Measurements from ENCODE around the gene COX7B2.

The COX7B2 gene

DNA sequence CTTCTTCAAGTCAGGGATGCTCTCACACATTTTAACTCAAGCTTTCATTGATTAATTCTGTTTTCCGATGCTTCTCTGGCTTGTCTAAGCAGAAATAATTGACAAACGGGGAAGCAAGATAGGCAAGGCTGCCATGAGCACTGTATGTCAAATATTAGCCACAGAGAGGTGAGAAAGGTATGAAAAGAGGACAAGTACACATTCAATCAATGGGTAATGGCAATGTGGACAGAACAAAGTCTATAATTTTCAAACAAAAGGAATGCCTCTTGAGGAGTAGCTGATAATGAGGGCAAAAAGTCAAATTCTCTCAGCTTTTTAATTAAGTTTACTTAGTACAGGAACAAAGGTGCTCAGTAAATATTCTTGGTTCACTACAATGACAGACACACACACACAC is 19.6 kb downstream of the COX7B2 start:
- DNase-seq (ENCODE audit: low spot score): no peak

DNA sequence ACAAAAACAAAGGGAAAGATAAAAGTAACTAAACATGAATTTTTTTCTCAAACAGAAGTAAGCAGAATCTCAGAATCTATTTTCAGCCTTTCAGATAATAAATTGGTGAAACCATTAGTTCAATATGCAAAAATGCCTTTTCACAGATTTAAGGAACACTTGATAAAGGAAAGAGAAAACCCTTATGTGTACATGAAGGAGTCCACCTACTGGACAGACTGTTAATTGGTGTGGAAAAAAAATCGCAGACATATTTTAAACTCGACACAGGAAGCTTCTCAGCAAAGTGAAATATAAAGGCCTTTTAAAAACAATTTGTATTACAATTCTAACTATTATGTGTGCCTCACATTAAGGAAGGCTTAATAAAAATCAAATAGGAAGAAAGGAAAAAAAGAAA is 22.3 kb downstream of the COX7B2 start:
- peak; percentile 3 for DNase-seq (ENCODE audit: low spot score)

DNA sequence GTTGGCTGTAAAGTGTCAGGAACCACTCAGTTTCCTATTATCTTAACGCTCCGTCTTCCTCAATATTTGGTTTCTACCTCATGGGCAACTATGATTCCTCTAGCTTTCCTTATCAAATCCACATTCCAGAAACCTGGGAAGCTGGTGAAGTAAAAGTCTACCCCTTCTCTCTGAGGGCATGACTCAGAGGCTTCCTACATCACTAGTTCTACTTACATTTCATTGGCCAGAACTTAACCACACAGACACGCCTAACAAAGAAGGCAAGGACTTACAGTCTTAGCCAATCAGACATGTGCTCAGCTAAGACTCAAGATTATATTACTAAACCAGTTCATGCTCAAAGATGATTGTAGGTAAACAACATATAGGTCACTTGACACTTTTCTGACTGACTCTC is 30.4 kb downstream of the COX7B2 start:
- DNase-seq (ENCODE audit: low spot score): no peak

- DNase-seq (ENCODE audit: low spot score): no peak
These were observed 34.2 kb downstream of the COX7B2 start for GRCh38 chr4:46874811-46875210.

DNA sequence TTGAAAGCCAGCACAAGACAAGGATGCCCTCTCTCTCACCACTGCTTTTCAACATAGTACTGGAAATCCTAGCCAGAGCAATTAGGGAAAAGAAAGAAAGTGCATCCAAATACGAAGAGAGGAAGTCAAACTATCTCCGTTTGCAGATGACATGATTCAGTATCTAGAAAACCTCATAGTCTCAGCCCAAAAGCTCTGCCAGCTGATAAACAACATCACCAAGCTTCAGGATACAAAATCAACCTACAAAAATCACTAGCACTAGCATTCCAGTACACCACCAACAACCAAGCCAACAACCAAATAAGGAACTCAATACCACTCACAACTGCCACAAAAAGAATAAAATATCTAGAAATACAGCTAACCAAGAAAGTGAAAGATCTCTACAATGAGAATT is 38.6 kb downstream of the COX7B2 start:
- DNase-seq (ENCODE audit: low spot score): no peak

DNA sequence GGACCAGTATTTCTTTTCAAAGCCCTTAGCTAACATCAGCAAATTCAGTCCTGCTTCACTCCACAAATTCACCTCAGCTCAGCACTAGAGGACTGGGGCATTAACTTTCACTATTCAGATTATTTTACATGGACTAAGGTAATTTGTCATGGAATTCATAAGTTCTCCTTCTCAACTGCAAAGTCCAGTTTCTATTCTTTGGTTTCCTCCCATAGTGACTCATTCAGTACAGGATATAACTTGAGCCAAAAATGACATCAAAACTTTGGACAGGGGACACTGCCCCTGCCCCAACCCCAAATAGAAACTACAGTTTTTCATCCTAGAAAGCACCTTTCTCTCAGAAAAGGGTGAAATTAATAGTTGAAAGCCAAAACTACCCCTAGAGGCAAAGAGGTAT is 52.7 kb downstream of the COX7B2 start:
- DNase-seq (ENCODE audit: low spot score): no peak

- no peak for DNase-seq (ENCODE audit: low spot score)
These were observed 56.2 kb downstream of the COX7B2 start for GRCh38 chr4:46852800-46853199.

- DNase-seq (ENCODE audit: low spot score): no peak
These were observed 59.0 kb downstream of the COX7B2 start for GRCh38 chr4:46850026-46850425.

DNA sequence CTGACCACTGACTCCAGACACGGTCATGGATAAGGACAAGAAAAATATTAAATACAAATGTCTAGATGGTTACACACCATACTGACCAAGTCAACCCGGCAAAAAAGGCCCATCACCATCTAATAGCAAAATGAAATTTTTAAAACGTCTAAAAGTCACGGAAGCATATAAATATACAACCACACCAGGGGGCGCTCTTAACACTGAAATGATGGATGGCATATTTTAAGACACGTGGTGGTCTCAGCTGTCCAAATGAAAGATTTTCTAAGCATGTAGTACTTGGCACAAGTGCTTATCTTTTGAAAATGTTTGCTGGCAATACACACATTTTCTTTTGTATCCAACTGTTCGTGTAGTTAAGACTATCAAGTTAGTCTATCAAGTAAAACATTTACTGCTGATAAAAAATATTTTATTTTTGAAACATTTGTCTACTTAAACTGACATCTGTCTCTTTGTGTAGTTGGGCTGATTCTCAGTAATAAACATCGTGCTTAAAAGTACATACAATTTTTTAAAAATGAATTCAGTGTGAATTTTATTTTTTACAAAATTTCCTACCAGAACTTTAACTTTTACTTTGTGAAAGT is 64.6 kb downstream of the COX7B2 start:
- peak; percentile 51 for DNase-seq (ENCODE audit: low spot score)

- no peak for DNase-seq (ENCODE audit: low spot score)
These were observed 69.9 kb downstream of the COX7B2 start for GRCh38 chr4:46839128-46839527.

GRCh38 chr4:46837639-46838038 is 71.4 kb downstream of the COX7B2 start:
- no peak for DNase-seq (ENCODE audit: low spot score)

GRCh38 chr4:46836584-46836983 is 72.5 kb downstream of the COX7B2 start:
- no peak for DNase-seq (ENCODE audit: low spot score)

DNA sequence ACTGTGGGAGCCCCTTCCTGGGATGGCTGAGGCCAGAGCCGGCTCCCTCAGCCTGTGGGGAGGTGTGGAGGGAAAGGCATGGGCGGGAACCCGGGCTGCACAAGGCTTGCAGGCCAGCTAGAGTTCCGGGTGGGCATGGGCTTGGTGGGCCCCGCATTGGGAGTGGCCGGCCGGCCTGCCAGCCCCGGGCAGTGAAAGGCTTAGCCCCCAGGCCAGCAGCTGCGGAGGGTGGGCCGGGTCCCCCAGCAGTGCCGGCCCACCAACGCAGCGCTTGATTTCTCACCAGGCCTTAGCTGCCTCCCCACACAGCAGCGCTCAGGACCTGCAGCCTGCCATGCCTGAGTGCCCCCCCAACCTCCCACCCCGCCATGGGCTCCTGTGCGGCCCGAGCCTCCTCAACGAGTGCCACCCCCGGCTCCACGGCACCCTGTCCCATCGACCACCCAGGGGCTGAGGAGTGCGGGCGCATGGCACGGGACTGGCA is 78.0 kb downstream of the COX7B2 start:
- DNase-seq (ENCODE audit: low spot score): no peak

DNA sequence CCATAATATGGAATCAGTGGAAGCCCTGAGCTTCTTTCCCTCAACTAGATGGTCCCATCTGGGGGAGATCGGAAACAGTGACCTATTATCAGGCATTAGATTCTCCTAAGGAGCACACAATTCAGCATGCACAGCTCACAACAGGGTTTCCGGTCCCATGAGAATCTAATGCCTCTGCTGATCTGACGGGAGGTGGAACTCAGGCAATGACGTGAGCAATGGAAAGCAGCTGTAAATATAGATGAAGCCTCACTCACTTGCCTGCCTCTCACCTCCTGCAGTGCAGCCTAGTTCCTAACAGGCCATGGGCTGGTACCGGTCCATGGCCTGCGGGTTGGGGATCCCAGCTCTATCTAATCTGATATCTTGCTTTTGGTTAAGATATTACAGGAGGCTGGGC is 88.9 kb downstream of the COX7B2 start:
- DNase-seq (ENCODE audit: low spot score): no peak

DNA sequence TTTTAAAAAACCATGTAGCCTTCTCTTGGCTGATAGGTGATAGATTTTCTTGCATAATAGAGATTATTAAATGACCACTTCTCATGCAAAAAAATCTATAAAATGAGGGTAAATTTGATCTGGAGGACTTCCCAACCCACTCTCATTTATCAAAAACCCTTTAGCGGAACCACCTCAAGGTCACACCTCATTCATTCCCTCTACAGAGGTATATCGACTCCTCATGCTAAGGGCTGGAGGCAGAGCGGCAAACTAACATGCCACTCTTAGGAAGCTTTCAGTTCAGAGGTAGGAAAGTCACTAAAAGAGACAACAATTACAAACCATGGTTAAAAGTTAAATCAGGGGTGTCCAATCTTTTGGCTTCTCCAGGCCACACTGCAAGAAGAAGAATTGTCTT is 90.0 kb downstream of the COX7B2 start:
- DNase-seq (ENCODE audit: low spot score): no peak

DNA sequence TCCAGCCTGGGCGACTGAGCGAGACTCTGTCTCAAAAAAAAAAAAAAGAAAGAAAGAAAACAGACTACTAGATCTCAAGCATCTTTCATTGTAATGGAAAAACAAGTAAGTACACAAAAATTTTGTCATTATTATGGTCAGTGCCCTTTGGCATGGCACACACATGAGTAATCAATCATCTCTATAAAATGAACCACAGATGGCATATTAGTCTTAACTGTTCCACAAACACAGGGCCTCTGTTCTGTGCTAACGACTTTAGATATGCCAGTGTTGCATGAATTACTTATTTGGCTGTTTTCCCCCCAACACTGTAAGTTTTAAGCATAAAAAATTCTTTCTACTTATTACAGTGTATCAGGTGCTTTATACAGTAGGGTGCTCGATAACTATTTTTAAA is 90.4 kb downstream of the COX7B2 start:
- DNase-seq (ENCODE audit: low spot score): no peak

DNA sequence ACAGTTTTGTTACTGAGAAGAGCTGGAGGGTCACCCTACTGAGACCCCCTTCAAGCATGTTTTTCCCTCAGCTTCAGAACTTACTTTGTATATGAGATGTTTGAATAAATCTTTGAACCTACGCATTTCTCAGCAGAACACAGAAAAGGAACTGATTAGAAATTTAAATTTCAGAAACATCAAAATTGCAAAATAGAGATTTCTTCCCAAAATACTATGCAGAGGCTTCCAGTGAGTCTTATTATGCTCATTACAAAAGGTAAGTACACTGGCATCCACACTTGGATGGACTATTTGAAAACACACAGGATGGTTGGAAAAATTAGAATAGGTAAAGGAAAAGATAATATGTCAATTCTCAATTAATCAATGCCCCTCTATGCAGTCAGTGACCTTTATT is 91.2 kb downstream of the COX7B2 start:
- no peak for DNase-seq (ENCODE audit: low spot score)

GRCh38 chr4:46804781-46805413 is 104.1 kb downstream of the COX7B2 start:
- DNase-seq (ENCODE audit: low spot score): no peak

- DNase-seq (ENCODE audit: low spot score): no peak
These were observed 116.0 kb downstream of the COX7B2 start for GRCh38 chr4:46793036-46793435.

- no peak for DNase-seq (ENCODE audit: low spot score)
These were observed 127.5 kb downstream of the COX7B2 start for GRCh38 chr4:46781434-46782092.

DNA sequence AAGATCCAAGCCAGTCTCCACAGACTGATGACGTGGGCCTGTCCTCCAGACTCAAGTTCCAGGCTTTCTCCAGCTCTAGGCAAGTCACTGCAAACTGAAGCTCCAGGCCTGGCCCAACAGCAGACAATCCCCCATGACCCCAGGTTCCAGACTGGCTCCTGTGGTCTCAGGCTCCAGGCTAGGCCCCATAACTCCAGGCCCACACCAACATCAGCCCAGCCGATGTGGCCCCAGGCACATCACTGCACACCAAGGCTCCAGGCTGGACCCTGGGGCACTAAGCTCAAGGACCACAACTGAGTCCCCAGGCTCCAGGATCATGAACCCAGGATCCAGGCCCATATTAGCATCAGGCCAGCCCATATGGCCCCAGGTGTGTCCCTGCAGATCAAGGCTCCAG is 143.6 kb downstream of the COX7B2 start:
- DNase-seq (ENCODE audit: low spot score): no peak

DNA sequence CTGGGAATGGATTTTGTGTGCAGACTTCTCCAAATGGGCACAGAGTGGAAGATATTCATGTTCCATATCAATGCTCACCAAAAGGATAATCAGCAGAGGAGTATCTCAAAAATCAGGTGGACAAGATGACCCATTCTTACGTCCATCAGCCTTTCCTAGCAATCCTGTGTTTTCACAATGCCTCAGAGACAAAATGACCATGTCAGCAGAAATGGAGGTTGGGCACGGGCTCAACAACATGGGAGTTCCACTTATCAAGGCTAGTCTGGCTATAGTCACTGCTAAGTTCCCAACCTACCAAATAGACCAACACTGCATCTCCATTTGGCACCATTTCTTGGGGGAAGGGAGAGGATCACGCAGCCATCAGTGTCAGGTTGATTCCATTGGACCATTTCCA is 179.0 kb downstream of the COX7B2 start:
- DNase-seq (ENCODE audit: low spot score): no peak

GRCh38 chr4:46720055-46720454 is 189.0 kb downstream of the COX7B2 start:
- DNase-seq (ENCODE audit: low spot score): no peak

GRCh38 chr4:46717950-46718349 is 191.1 kb downstream of the COX7B2 start:
- no peak for DNase-seq (ENCODE audit: low spot score)
